Measurements from ENCODE around the gene ATG9A. TPM values are rescaled to one million over a fixed set of nuclear protein-coding genes. Genes with fewer than 3 reads are reported as not detected.

Gene ATG9A
- total RNA-seq, 5 donors from 2014 or later (not counting 1 experiment from before 2014, with no cell fraction given): 52.5 to 72.9 (median 57.6) TPM

DNA sequence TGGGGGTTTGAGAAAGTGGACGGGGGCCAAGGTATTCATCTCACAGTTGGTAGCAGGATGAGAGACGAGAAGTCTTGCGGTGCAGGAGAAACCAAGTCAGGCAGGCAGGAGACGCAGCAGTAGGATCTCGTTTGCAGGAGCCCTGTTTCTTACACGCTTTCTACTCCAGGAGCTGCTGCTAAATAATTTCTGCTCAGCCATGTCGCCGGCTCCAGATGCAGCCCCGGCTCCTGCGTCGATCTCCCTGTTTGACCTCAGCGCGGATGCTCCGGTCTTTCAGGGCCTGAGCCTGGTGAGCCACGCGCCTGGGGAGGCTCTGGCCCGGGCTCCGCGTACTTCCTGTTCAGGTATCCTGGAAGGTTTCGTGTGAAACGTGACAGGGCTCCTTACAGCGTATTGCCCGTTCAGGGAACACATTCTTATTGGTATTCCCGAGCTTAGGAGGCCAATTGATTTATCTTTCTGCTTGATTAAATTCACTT lies 664 bp upstream of the ATG9A start:
- H3K36me3 Mint-ChIP-seq: peaks cover 36% of the 10 kb centered on the region
- ChIA-PET CTCF (interaction anchor here (0.6 to 3.0 kb wide), 11 partner anchors 9 to 71 kb away, joined by 3 to 14 read pairs (median 5); partner anchors contain the start of genes DNAJB2 (in 1 of the 2), GLB1L (in 1 of the 2), STK16 (in 1 of the 2) and TUBA4A (in 1 of the 2)), POLR2A (interaction anchor here (0.6 to 2.3 kb wide), 12 partner anchors 10 to 157 kb away, joined by 3 to 15 read pairs (median 5); partner anchors contain the start of genes DNAJB2 (in 1 of the 2), DNPEP (in 1 of the 2), GLB1L (in 1 of the 2) and STK16 (in 1 of the 2))
- peak overlapping the region; percentile 98 to 99 for H3K27ac Mint-ChIP-seq
- Histone ChIP-seq H3K27me3 (replicated peaks in 1 of 2; ENCODE audit: control insufficient read depth in 2 of 2, extremely low read depth in 1 of 2, insufficient read depth in 2 of 2, low read length in 1 of 2) (no peaks in the 10 kb centered on the region), H3K36me3 (ENCODE audit: control insufficient read depth in 2 of 2, extremely low read depth in 1 of 2, insufficient read depth in 1 of 2, low read length in 1 of 2) (peaks cover 28 to 49% of the 10 kb centered on the region in 2 donors), H3K9me3 (no peaks in the 10 kb centered on the region), H3K4me1 (ENCODE audit: control insufficient read depth in 1 of 2, extremely low read depth in 1 of 2, insufficient read depth in 2 of 2, low read length in 2 of 2) (peaks cover 16 to 37% of the 10 kb centered on the region in 2 experiments), H3K27ac (ENCODE audit: low read length) (peak overlapping the region; percentile 71), H3K4me3 (ENCODE audit: control insufficient read depth in 1 of 2, extremely low read depth in 1 of 2, low read length in 1 of 2) (peak overlapping the region; percentile 72 to 85)
- H3K27me3 Mint-ChIP-seq: no peaks in the 10 kb centered on the region
- no peaks in the 10 kb centered on the region for H3K9me3 Mint-ChIP-seq
- peak in 8 of 35 experiments; percentile 15 to 60 (median 23) for DNase-seq
- H3K4me1 Mint-ChIP-seq: peaks cover 54 to 75% (median 64%) of the 10 kb centered on the region in 3 donors
- peak in 3 of 4 experiments; percentile 11 to 20 (median 18) for ATAC-seq (replicated peaks in 1 of 4)
- 0% methylated on average over 24 of the region's 24 CpGs for WGBS (ENCODE audit: insufficient coverage)
- peak overlapping the region; percentile 97 to 99 (median 98) for H3K4me3 Mint-ChIP-seq

DNA sequence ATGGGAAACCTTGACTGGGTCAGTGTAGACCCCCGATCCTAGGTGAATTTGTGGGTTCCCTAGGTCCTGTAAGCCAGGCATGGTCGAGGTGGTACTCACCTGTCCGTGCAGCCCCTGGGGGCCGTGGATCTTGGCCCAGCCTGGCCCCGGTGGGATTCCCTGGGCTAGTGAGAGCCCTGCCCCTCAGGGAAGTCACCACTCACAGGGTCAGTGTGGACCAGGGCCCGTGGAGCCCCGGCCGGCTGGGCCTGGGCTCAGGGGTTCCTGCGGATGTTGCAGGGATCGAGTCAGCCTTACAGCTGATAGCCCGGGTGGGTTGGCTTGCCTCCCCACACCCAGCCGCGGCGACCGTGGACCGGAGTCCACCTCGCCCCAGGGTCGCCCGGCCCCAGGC lies 528 bp downstream of the ATG9A start:
- Mint-ChIP-seq H3K4me1 (peaks cover 49 to 70% (median 57%) of the 10 kb centered on the region in 3 donors), H3K36me3 (peaks cover 36% of the 10 kb centered on the region), H3K4me3 (peak overlapping the region; percentile 81 to 99 (median 97)), H3K27ac (peak overlapping the region; percentile 71 to 78), H3K9me3 (no peaks in the 10 kb centered on the region), H3K27me3 (no peaks in the 10 kb centered on the region)
- Histone ChIP-seq H3K27ac (ENCODE audit: low read length) (peak overlapping the region; percentile 52), H3K27me3 (replicated peaks in 1 of 2; ENCODE audit: control insufficient read depth in 2 of 2, extremely low read depth in 1 of 2, insufficient read depth in 2 of 2, low read length in 1 of 2) (no peaks in the 10 kb centered on the region), H3K4me1 (ENCODE audit: control insufficient read depth in 1 of 2, extremely low read depth in 1 of 2, insufficient read depth in 2 of 2, low read length in 2 of 2) (peaks cover 16 to 37% of the 10 kb centered on the region in 2 experiments), H3K9me3 (no peaks in the 10 kb centered on the region), H3K4me3 (ENCODE audit: control insufficient read depth in 1 of 2, extremely low read depth in 1 of 2, low read length in 1 of 2) (peak overlapping the region; percentile 72 to 85), H3K36me3 (ENCODE audit: control insufficient read depth in 2 of 2, extremely low read depth in 1 of 2, insufficient read depth in 1 of 2, low read length in 1 of 2) (peaks cover 22 to 49% of the 10 kb centered on the region in 2 donors)
- CTCF ChIA-PET: interaction anchor here in 1 of 2 donors (0.7 to 3.0 kb wide), 7 partner anchors 16 to 70 kb away, joined by 3 to 13 read pairs (median 7); partner anchors contain the start of genes DNAJB2, GLB1L, STK16 and TUBA4A
- under 1% methylated on average over 19 of the region's 19 CpGs for WGBS (ENCODE audit: insufficient coverage)
- ATAC-seq (replicated peaks in 1 of 4) (peak in 3 of 4 experiments; percentile 12 to 35 (median 13)), DNase-seq (no peak)
- POLR2A ChIA-PET: interaction anchor here (0.6 to 2.3 kb wide), 12 partner anchors 10 to 69 kb away, joined by 3 to 15 read pairs (median 6); partner anchors contain the start of genes GLB1L (in 2 of the 2), STK16 (in 2 of the 2), TUBA4A (in 1 of the 2) and ZFAND2B (in 1 of the 2)

DNA sequence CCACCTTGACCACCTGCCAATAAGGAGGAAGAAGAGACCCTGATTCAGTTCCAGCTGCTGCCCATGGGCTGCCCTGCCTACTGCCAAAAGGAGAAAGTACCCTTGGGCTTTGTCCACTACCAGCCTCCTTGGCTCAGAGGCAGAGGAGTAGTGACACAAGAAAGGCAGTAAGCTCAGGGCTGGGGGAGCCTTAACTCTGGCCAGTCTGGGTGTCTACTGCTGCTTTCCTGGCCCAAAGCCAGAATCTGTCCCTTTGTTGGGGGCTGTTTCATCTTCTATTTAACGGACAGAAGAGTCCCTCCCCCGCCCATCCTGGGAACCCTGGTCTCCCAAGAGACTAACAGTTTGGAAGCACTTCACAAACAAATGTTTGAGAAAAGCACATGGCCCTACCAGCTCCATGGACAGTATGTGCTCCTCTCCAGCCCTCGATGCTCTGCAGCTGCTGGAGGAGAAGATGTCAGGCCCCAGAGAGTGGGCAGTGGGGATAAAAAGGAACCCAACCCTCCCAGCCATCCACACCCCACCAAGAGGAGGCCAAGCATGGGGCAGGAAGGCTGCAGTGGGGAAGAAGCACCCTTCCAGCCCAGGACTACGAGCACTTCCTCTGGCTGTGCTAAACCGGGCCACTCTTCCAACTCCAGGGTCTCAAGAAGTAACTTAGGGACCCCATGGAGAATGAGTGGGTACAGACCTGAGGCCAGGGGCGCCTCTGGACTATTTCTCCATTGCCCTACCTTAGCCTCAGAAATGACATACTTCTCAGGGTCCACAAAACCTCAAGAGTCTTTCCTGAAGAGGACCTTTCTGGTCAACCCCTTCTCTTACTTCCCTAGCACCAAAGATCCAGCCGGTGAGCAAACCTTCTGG lies 1.2 kb downstream of the ATG9A start:
- H3K27ac ChIP-seq (ENCODE audit: low read length): peak overlapping the region; percentile 52
- CTCF ChIA-PET: interaction anchor here in 1 of 2 donors (0.6 to 3.0 kb wide), 5 partner anchors 17 to 26 kb away, joined by 3 to 13 read pairs (median 5); partner anchors contain the start of genes GLB1L, STK16, TUBA4A and ZFAND2B
- H3K27me3 Mint-ChIP-seq: no peaks in the 10 kb centered on the region
- no peaks in the 10 kb centered on the region for H3K9me3 ChIP-seq
- WGBS (ENCODE audit: insufficient coverage): 33% methylated on average over 3 of the region's 7 CpGs
- H3K4me1 Mint-ChIP-seq: peaks cover 47 to 65% (median 52%) of the 10 kb centered on the region in 3 donors
- peak overlapping the region; percentile 81 to 99 (median 97) for H3K4me3 Mint-ChIP-seq
- H3K4me1 ChIP-seq (ENCODE audit: control insufficient read depth in 1 of 2, extremely low read depth in 1 of 2, insufficient read depth in 2 of 2, low read length in 2 of 2): peaks cover 16 to 37% of the 10 kb centered on the region in 2 experiments
- H3K27me3 ChIP-seq (replicated peaks in 1 of 2; ENCODE audit: control insufficient read depth in 2 of 2, extremely low read depth in 1 of 2, insufficient read depth in 2 of 2, low read length in 1 of 2): no peaks in the 10 kb centered on the region
- H3K27ac Mint-ChIP-seq: peak overlapping the region; percentile 71 to 78
- POLR2A ChIA-PET: interaction anchor here (0.6 to 2.2 kb wide), 8 partner anchors 10 to 68 kb away, joined by 3 to 10 read pairs (median 6); partner anchors contain the start of genes TUBA4A (in 1 of the 2) and ZFAND2B (in 1 of the 2)
- no peaks in the 10 kb centered on the region for H3K9me3 Mint-ChIP-seq
- H3K36me3 ChIP-seq (ENCODE audit: control insufficient read depth in 2 of 2, extremely low read depth in 1 of 2, insufficient read depth in 1 of 2, low read length in 1 of 2): peaks cover 25 to 49% of the 10 kb centered on the region in 2 donors
- H3K4me3 ChIP-seq (ENCODE audit: control insufficient read depth in 1 of 2, extremely low read depth in 1 of 2, low read length in 1 of 2): peak overlapping the region; percentile 72 to 85
- peaks cover 34% of the 10 kb centered on the region for H3K36me3 Mint-ChIP-seq
- DNase-seq (no peak), ATAC-seq (replicated peaks in 1 of 4) (no peak)

DNA sequence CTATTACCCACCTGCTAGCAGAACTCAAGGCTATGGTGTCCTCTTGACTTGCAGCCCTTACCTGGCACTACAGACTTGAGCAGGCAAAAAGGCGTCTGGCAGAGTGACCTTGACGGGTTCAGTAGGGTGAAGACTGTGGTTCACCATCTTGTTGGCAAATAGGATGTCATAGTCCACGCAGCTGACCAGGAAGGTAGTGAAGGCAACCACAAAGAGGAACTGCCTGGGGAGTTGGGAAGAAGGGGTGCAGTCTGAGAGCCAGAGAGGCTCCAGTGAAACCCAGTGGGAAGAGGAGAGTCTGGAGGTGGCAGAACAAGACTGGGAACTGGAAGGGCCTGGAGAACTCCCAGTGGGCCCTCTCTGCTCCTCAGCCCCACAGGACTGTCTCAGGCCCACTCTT lies 4.1 kb downstream of the ATG9A start:
- POLR2A ChIA-PET: no interaction called here
- Histone ChIP-seq H3K36me3 (ENCODE audit: control insufficient read depth in 2 of 2, extremely low read depth in 1 of 2, insufficient read depth in 1 of 2, low read length in 1 of 2) (peaks cover 21 to 58% of the 10 kb centered on the region in 2 donors), H3K27ac (ENCODE audit: low read length) (no peak overlapping the region), H3K4me3 (ENCODE audit: control insufficient read depth in 1 of 2, extremely low read depth in 1 of 2, low read length in 1 of 2) (no peak overlapping the region), H3K27me3 (replicated peaks in 1 of 2; ENCODE audit: control insufficient read depth in 2 of 2, extremely low read depth in 1 of 2, insufficient read depth in 2 of 2, low read length in 1 of 2) (no peaks in the 10 kb centered on the region), H3K9me3 (no peaks in the 10 kb centered on the region), H3K4me1 (ENCODE audit: control insufficient read depth in 1 of 2, extremely low read depth in 1 of 2, insufficient read depth in 2 of 2, low read length in 2 of 2) (peaks cover 11 to 25% of the 10 kb centered on the region in 2 experiments)
- Mint-ChIP-seq H3K36me3 (peaks cover 32% of the 10 kb centered on the region), H3K27ac (no peak overlapping the region), H3K27me3 (no peaks in the 10 kb centered on the region), H3K4me3 (no peak overlapping the region), H3K4me1 (peaks cover 30 to 39% (median 38%) of the 10 kb centered on the region in 3 donors), H3K9me3 (no peaks in the 10 kb centered on the region)
- 76% methylated on average over 3 of the region's 3 CpGs for WGBS (ENCODE audit: insufficient coverage)
- CTCF ChIA-PET: no interaction called here
- no peak for ATAC-seq (replicated peaks in 1 of 4)
- DNase-seq: no peak

DNA sequence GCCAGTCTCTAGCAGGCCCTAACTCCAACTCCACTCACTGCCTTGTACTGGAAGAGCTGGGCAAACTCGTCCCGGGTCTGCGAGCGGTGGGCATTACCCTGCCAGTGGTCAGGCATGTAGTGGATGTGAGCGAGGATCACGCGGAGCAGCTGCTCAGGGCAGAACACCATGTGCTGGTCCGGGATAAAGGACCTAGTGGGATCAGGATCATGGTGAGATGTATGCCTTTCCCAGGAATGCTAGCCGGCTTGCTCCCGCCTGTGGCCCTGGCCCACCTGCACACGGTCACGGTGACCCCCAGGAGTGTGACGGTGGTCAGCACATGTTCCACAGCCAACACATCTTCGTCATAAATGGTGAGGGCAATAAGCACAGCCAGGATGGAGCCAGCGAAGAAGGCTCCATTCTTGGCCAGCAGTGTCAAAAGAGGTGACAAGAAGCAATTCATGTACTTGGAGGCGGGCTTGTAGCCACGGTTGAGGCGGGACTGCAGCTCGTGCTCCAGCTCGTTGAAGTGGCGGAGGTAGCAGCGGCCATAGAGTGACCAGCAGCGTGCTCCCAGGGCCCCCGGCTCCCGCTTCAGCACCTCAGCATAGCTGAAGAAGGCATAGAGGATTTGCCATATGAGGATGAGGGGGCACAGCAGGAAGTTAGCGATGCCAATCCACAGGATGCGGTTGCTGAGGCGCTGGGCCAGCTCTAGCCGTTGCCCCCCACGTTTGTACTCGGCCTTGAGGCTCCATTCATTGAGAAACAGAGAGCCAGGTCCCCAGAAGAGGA lies 5.4 kb downstream of the ATG9A start:
- ATAC-seq (replicated peaks in 1 of 4) (no peak), DNase-seq (no peak)
- POLR2A ChIA-PET: interaction anchor here in 1 of 2 donors (0.6 kb wide), 1 partner anchor 20 kb away, joined by 6 read pairs; no protein-coding TSS in a partner anchor
- Mint-ChIP-seq H3K9me3 (no peaks in the 10 kb centered on the region), H3K36me3 (peaks cover 35% of the 10 kb centered on the region), H3K27ac (no peak overlapping the region), H3K27me3 (no peaks in the 10 kb centered on the region), H3K4me1 (peaks cover 28 to 38% (median 32%) of the 10 kb centered on the region in 3 donors), H3K4me3 (no peak overlapping the region)
- no peaks in the 10 kb centered on the region for H3K27me3 ChIP-seq (replicated peaks in 1 of 2; ENCODE audit: control insufficient read depth in 2 of 2, extremely low read depth in 1 of 2, insufficient read depth in 2 of 2, low read length in 1 of 2)
- WGBS (ENCODE audit: insufficient coverage): 94% methylated on average over 27 of the region's 31 CpGs
- H3K9me3 ChIP-seq: no peaks in the 10 kb centered on the region
- CTCF ChIA-PET: interaction anchor here in 1 of 2 donors (1.1 kb wide), 1 partner anchor 76 kb away, joined by 3 read pairs; no protein-coding TSS in a partner anchor
- no peak overlapping the region for H3K27ac ChIP-seq (ENCODE audit: low read length)
- H3K36me3 ChIP-seq (ENCODE audit: control insufficient read depth in 2 of 2, extremely low read depth in 1 of 2, insufficient read depth in 1 of 2, low read length in 1 of 2): peaks cover 21 to 64% of the 10 kb centered on the region in 2 donors
- H3K4me1 ChIP-seq (ENCODE audit: control insufficient read depth in 1 of 2, extremely low read depth in 1 of 2, insufficient read depth in 2 of 2, low read length in 2 of 2): peaks cover 10 to 28% of the 10 kb centered on the region in 2 experiments
- H3K4me3 ChIP-seq (ENCODE audit: control insufficient read depth in 1 of 2, extremely low read depth in 1 of 2, low read length in 1 of 2): no peak overlapping the region

Measured in T-cell (primary cell).